Chondrocyte (in vitro differentiated cells): ENCODE measurements around the gene ZNF554. TPM values are rescaled to one million over a fixed set of nuclear protein-coding genes. Genes with fewer than 3 reads are reported as not detected.

Experiments used
- DNase-seq: peaks from one replicate; pipeline ENCODE4 v3.0.0; 2021; ENCODE audit warnings: mixed read lengths, low spot score
- H3K27ac Mint-ChIP-seq: one replicate; pipeline ENCODE4 v1.8.0; 2021; ENCODE audit warnings: mild to moderate bottlenecking, moderate library complexity, mixed read lengths; ENCODE audit not compliant: unreplicated experiment
- H3K27me3 Mint-ChIP-seq: 2 replicates; pipeline ENCODE4 v1.8.0; 2021; ENCODE audit warnings: low read depth, mixed read lengths
- H3K36me3 Mint-ChIP-seq: 2 replicates; pipeline ENCODE4 v1.8.0; 2021; ENCODE audit warnings: low read depth, mixed read lengths
- H3K4me1 Mint-ChIP-seq: 2 replicates; pipeline ENCODE4 v1.8.0; 2021; ENCODE audit warnings: low read depth, mild to moderate bottlenecking, mixed read lengths
- H3K4me3 Mint-ChIP-seq: one replicate; pipeline ENCODE4 v1.8.0; 2021; ENCODE audit warnings: mild to moderate bottlenecking, moderate library complexity, mixed read lengths; ENCODE audit not compliant: unreplicated experiment
- H3K9me3 Mint-ChIP-seq: 2 replicates; pipeline ENCODE4 v1.8.0; 2021; ENCODE audit warnings: low read depth, mixed read lengths
- CTCF ChIP-seq: fragments of 200-600 bp; sonication (generic); IDR thresholded peaks from 2 replicates; pipeline ENCODE4 v1.5.0; 2021; ENCODE audit warnings: antibody characterized with exemption, mild to moderate bottlenecking, moderate library complexity
- total RNA-seq: library from RNA; stranded (reverse); gene quantifications from 3 replicates; pipeline ENCODE4 v1.2.1, GENCODE V29; 2021

ZNF554 gene
- total RNA-seq, 1 donor from 2014 or later, result 4.1 TPM

- H3K36me3 Mint-ChIP-seq, result peaks cover 7% of the 10 kb centered on the region
- H3K9me3 Mint-ChIP-seq, result no peaks in the 10 kb centered on the region
- H3K4me1 Mint-ChIP-seq, result no peaks in the 10 kb centered on the region
- no peak for DNase-seq
- no peaks in the 10 kb centered on the region for H3K27me3 Mint-ChIP-seq
- no peak for TF ChIP-seq CTCF
- H3K4me3 Mint-ChIP-seq, result no peak overlapping the region
- no peak overlapping the region for H3K27ac Mint-ChIP-seq
These were observed 10.1 kb upstream of the ZNF554 start for GRCh38 chr19:2809387-2810140.

DNA sequence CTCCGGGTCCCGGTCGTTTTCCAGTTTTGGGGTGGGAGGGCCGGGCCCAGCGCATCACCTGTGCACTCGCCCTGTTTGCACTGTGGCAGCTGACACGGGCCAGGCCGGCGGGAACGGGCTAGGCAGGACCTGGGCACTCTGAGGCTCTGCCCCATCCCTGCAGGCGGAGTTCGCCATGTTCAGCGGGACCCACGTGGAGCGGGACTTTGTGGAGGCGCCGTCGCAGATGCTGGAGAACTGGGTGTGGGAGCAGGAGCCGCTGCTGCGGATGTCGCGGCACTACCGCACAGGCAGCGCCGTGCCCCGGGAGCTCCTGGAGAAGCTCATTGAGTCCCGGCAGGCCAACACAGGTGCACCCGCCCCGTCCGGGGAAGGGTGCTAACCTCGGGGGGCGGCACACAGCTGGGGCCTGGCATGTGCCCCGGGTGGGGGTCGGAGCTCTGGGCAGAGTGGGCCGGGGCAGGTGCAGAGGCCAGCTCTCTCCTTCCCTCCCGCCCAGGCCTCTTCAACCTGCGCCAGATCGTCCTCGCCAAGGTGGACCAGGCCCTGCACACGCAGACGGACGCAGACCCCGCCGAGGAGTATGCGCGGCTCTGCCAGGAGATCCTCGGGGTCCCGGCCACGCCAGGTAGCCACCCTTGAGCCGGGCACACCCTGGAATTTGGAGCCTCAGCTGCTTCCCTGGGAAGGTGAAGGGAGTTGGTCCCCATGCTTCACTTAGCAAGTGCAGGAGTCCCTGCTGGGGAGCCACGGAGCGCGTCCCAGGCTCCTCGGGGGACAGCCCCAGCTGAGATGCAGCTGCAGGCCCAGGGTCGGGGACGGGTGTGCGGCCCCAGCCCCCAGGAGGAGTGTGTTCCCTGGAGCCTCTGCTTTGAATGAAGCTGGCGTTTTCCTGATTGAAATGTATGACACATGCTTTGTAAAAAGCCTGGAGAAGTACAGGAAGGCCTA lies 9.3 kb upstream of the ZNF554 start:
- Mint-ChIP-seq H3K4me1 (no peaks in the 10 kb centered on the region), H3K36me3 (peaks cover 4% of the 10 kb centered on the region), H3K27me3 (no peaks in the 10 kb centered on the region), H3K4me3 (no peak overlapping the region), H3K9me3 (no peaks in the 10 kb centered on the region), H3K27ac (no peak overlapping the region)
- no peak for TF ChIP-seq CTCF
- peak; percentile 87 for DNase-seq

DNA sequence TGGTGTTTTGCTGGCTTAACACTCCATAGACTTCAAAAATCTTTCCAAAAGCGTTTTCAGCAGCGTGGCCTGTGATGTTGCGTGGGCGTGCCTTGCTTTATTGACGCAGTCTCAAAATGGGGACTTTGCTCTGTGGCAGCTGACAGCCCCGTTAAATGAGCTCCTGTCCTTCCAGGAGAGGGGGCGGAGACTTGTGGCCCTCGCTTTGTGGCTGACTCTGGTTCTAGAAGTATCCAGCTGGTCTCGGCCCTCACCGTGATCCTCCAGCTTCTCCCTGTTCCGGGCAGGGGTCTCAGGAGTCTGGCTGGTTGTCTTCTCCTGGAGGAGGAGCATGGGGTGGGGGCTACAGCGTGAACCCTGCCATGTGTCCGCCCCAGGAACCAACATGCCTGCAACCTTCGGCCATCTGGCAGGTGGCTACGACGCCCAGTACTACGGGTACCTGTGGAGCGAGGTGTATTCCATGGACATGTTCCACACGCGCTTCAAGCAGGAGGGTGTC lies 8.4 kb upstream of the ZNF554 start:
- TF ChIP-seq CTCF, result no peak
- H3K27ac Mint-ChIP-seq, result no peak overlapping the region
- H3K27me3 Mint-ChIP-seq, result no peaks in the 10 kb centered on the region
- no peaks in the 10 kb centered on the region for H3K4me1 Mint-ChIP-seq
- no peak overlapping the region for H3K4me3 Mint-ChIP-seq
- H3K9me3 Mint-ChIP-seq, result no peaks in the 10 kb centered on the region
- DNase-seq, result peak; percentile 79
- peaks cover 3% of the 10 kb centered on the region for H3K36me3 Mint-ChIP-seq

GRCh38 chr19:2811735-2812413 lies 7.8 kb upstream of the ZNF554 start:
- Mint-ChIP-seq H3K4me3 (no peak overlapping the region), H3K4me1 (no peaks in the 10 kb centered on the region), H3K36me3 (peaks cover 3% of the 10 kb centered on the region), H3K27ac (no peak overlapping the region), H3K9me3 (no peaks in the 10 kb centered on the region), H3K27me3 (no peaks in the 10 kb centered on the region)
- peak; percentile 87 for DNase-seq
- TF ChIP-seq CTCF, result no peak
